Fibroblast of skin of left biceps (primary cell): ENCODE data around the gene DPH3.

Experiments
- DNase-seq, 2 experiments: peaks; one replicate each; pipeline ENCODE4 v3.0.0-alpha.2; 2013; ENCODE audit warnings: low read depth in 2 of 2

The DPH3 gene

DNA sequence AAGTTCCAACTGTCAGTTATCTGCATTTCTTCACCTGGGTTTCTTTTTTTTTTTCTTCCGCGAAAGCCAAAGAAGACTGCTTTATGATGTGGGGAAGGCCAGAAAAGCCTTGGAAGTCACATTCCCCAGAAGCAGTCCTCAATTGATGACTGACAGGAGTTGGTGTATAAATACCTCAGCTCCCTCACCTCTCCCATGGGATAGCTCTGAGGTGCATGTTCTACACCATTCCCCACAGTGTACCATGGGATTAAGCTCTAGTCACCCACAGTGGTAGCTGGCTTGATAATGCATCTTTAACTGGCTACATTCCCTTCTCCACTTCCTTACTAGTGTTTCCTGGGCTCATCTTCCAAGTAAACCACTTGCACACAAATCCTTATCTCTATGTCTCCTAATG, 30.5 kb downstream of the DPH3 start:
- DNase-seq: no peak

DNA sequence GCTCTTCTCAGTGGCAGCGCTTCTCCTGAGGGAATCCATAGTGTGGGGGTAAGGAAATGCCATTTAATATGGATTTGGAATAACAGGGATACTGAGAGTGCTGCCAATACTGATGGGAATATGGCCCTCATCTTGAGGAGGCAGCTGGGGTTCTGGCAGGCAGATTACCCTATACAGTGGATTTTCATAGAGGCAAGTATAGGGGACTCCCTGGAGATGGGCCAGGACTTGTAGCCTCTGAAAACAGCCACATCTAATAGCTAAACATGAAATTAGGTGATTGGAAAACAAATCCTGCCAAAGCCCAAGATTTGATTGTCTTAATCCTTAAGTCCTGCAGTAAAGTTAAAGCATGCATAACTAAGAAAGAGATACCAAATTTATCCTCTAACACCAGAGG, 30.9 kb downstream of the DPH3 start:
- no peak for DNase-seq

DNA sequence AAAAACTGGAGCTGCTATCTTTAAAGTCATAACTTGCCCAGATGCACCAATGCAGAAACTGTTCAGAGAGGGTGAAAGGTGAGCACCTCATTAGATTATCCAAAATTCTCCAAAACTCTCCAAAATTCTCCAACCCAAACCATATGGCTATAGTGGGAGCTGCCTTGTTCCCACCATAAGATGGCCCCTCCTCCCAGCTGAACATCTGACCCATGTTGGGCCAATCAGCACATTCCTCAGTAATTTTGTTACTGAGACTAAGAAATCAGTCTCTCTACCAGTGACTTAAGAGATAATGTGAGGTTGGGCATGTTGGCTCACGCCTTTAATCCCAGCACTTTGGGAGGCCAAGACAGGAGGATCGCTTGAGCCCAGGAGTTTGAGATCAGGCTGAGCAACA, 32.8 kb downstream of the DPH3 start:
- DNase-seq: no peak

DNA sequence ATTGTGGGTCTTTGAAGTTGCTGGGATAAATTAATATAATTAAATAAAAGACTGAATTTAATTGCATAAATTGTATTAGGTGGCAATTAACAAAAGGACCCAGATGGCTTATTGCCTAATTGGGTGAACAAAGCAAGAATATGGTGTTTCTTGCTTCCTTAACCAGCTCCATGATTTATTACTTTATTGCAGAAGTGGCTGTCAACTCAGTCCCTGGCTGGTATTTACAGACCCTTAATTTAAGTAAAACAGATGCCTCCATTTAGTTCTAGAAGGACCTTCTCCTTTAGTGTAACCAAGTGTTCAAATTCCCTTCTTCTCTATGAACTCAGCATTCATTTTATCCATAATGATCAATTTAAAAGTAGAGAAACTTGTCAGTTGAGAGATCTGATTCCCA, 35.1 kb downstream of the DPH3 start:
- DNase-seq: no peak

DNA sequence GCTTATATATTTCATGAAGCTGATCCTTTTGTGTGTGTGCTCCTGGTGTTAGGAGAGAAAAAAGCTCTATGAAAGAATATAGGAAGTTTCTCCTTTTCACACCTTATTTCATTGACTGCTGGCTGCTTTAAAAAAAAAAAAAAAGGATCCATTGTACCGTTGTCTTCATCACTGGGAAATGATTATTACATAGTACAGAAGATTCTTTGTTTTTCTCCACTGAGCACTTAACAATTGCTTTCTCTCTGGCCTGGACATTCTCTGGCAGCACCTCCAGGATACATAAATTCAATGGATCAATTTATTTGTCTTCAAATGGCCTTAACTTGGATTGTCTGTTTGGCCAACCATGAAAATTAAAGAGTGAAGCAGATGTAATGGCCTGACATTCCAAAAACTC, 37.2 kb downstream of the DPH3 start:
- DNase-seq: no peak

DNA sequence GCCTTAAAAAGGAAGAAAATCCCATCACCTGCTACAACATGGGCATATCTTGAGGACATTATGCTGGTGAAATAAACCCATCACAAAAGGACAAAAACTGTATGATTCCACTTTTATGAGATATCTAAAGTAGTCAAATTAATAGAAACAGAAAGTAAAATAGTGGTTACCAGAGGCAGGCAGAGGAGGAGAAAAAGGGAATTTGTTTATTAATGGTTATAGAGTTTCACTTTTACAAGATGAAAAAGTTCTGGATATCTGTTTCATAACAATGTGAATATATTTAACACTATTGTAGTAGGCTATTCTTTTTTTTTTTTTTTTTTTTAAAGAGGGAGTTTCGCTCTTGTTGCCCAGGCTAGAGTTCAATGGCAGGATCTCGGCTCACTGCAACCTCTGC, 40.4 kb downstream of the DPH3 start:
- DNase-seq: no peak

DNA sequence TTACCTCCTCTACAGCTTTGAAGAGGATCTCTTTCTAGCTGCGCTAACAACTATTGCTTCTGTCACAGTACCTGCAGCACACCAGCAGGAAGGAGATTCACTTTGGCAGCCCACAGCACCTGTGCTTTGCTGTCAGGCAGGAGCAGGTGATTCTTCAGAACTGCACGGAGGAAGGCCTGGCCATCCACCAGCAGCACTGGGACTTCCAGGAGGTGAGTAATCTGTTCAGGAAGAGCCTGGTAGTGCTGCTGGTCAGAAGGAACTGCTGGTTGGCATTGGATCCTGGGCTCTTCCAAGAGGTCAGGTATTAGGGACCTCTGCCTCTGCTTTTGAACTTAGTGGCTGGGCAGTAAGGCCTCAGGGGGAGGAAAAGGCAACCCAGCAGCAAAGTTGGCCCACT, 42.2 kb downstream of the DPH3 start:
- DNase-seq: no peak

DNA sequence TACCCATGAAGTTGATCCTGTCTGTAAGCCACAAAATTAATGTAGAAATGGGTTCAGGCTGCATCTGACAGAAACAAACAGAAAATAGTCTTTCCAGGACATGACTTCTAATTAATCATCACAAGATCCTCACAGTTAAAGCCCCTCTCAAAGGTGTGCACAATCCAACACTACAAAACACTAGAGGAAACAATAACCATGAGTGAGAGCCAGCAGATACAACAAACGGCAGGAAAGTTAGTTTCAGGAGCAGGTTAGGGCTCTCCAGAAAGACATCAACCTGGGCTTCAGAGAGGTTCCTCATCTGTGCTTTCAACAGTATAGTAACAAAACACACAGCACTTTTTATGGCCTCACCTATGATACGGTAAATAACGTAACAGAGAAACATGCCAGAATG, 42.8 kb downstream of the DPH3 start:
- no peak for DNase-seq

DNA sequence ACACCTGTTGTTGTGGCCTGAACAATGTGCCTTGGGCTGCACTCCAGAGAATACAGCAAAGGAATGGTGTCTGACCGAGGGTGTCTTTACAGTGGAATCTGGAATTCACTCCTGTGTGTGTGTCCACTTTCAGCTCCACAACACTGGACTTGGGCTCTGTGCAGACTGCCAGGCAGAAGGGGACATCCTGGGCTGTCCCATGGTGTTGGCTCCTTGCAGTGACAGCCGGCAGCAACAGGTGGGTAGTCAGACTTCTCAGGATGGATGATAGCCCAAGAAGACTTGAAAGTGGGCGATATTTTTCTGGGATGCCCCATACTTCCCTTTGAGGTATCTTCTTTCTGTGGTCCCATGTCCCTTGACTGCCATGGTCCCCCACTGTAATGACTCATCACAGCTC, 45.0 kb downstream of the DPH3 start:
- no peak for DNase-seq

DNA sequence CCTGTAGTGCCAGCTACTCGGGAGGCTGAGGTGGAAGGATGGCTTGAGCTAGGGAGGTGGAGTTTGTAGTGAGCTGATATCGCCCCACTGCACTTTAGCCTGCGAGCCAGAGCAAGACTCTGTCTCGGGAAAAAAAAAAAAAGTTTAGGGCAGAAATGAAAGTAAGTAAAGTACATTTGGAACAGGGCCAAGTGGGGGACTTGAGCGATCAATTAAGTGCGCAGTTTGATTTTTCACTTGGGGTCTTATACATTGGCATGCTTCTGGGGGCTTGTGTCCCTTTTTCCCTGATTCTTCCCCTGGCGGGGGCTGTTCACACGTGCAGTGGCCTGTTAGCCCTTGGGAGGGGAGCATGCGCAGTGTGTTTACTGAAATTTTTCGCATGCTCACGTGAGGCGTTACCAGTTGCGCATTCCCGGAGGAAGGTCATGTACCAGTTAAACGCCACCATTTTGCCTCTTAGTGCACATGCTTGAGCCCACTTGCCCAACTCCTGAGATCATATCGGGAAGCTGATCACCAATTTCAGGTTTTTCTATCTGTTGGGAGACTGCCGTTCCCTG, 48.3 kb downstream of the DPH3 start:
- no peak for DNase-seq

DNA sequence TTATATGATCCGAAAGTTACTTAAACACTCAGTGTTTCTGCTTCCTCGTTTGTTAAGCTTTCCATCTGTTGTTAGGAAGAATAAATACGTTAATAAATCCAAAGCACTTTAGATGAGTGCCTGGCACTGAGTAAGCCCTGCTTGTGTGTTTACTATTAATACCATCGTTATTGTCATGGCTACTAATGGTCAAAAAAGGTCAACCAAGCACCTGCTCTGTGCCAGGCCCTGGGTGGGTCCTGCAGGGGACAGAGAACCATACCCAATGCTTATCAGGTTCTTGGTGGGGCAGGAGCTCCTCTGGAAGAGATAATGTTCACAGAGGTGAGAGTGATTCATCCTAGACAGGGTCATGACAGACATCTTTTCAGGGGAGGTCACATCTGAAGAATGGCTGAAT, 50.4 kb downstream of the DPH3 start:
- DNase-seq: no peak

DNA sequence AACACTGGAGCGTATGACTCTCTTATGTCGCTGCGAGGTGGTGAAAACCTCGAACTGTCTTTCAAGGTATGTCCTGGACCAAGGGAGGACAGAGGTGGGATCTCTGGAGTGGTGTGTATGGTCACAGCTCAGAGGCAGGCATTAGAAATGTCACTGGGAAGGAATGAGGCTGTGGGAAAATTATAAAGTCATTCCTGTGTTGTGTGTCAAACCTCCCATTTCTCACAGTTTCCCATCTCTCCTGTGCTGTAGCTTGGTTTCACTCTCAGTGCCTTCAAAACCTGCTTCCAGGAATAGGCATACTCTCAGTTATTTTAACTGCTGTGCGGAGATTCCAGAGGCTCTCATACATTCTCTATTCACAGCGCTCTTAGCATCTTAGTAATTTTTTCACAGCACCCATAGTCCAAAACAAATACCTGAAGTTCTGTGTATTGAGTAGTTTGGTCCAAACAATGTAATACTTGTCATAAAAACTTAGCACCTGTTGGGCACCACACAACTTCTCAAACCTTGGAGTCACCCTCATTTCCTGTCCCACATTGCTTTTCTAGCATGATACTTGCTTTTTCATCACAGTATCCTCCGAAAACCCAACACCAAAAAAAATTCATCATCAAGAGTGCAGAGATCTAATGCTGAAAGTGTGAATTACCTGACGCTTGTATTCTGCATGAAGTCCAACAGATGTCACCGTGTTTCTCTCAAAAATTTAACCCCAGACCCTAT, 53.4 kb downstream of the DPH3 start:
- no peak for DNase-seq
